Breast epithelium (tissue), 4 donors: Measurements from ENCODE around the gene PHAF1. TPM values are rescaled to one million over a fixed set of nuclear protein-coding genes. Genes with fewer than 3 reads are reported as not detected.

Experiments used
- DNase-seq, 2 donors: peaks; one replicate each; pipeline ENCODE4 v3.0.0-alpha.2; 2019; ENCODE audit warnings: low spot score in 2 of 2
- H3K27ac ChIP-seq, 2 donors: fragments of 200-600 bp; sonication (generic) in 1 of 2; one replicate each; pipeline ENCODE4 v1.5.1; 2016 to 2019; ENCODE audit warnings: mild to moderate bottlenecking in 1 of 2
- H3K27me3 ChIP-seq, 2 donors: fragments of 200-600 bp; sonication (generic) in 1 of 2; one replicate each; pipeline versions ENCODE4 v1.5.1 to v1.6.0; 2017 to 2019; ENCODE audit warnings: control low read depth in 1 of 2, mild to moderate bottlenecking in 1 of 2
- H3K36me3 ChIP-seq: fragments of 200-600 bp; one replicate; pipeline ENCODE4 v1.5.1; 2019
- H3K4me1 ChIP-seq, 2 donors: fragments of 200-600 bp; sonication (generic); one replicate each; pipeline ENCODE4 v1.5.1; 2016 to 2019; ENCODE audit warnings: control low read depth in 1 of 2
- H3K4me3 ChIP-seq, 3 donors: fragments of 200-600 bp; sonication (generic); 1 replicate in 2 of 3; 2 replicates in 1 of 3; pipeline ENCODE4 v1.5.1; 2016 to 2019; ENCODE audit warnings: mild to moderate bottlenecking in 3 of 3, moderate library complexity in 2 of 3
- H3K9me3 ChIP-seq, 2 donors: fragments of 200-600 bp; sonication (generic) in 1 of 2; one replicate each; pipeline ENCODE4 v1.5.1; 2016 to 2019; ENCODE audit warnings: control low read depth in 1 of 2
- POLR2A ChIP-seq: fragments of 450-650 bp; IDR thresholded peaks from one replicate; pipeline ENCODE4 v1.6.1; 2016; ENCODE audit warnings: antibody characterized with exemption, mild to moderate bottlenecking, moderate library complexity
- POLR2AphosphoS5 ChIP-seq, 3 donors: sonication (generic); formaldehyde crosslinking; IDR thresholded peaks; one replicate each; pipeline ENCODE4 v1.6.1; 2017; ENCODE audit warnings: antibody characterized with exemption in 3 of 3
- intact Hi-C: fragments of 100-400 bp; cut with DNase I; formaldehyde crosslinking; loops from one replicate; pipeline ENCODE4 v1.15.1; 2023; ENCODE audit warnings: low total_unique reads
- total RNA-seq, 3 donors: library from RNA; depleted of rRNA; stranded (reverse); fragments of >200 nt; gene quantifications; one replicate each; pipeline ENCODE4 v1.1.0, GENCODE V29; 2016
- TF ChIP-seq, protein P1 (sequence below), 3 donors: fragments of 450-650 bp; IDR thresholded peaks; one replicate each; pipeline ENCODE4 v1.5.1; 2016 to 2017; ENCODE audit warnings: antibody characterized with exemption in 3 of 3, mild to moderate bottlenecking in 3 of 3, moderate library complexity in 3 of 3

The PHAF1 gene
- total RNA-seq, 3 donors from 2014 or later = 17.8 to 31.8 (median 27.1) TPM

- no peaks in the 10 kb centered on the region for H3K36me3 ChIP-seq
- intact Hi-C loops = no loop called here
- H3K27me3 ChIP-seq = no peaks in the 10 kb centered on the region
- peaks cover 0 to 9% of the 10 kb centered on the region in 2 donors for H3K4me1 ChIP-seq
- peak in 1 of 3 donors; percentile 7 for TF ChIP-seq POLR2AphosphoS5 (IDR thresholded peaks at IDR 0.05)
- TF ChIP-seq POLR2A = no peak
- peak overlapping the region; percentile 66 to 94 (median 69) for H3K4me3 ChIP-seq
- no peaks in the 10 kb centered on the region for H3K9me3 ChIP-seq
- DNase-seq = no peak
- H3K27ac ChIP-seq = peak overlapping the region; percentile 77 to 81
These were observed 40.5 kb downstream of the PHAF1 start for GRCh38 chr16:67150047-67150832.

DNA sequence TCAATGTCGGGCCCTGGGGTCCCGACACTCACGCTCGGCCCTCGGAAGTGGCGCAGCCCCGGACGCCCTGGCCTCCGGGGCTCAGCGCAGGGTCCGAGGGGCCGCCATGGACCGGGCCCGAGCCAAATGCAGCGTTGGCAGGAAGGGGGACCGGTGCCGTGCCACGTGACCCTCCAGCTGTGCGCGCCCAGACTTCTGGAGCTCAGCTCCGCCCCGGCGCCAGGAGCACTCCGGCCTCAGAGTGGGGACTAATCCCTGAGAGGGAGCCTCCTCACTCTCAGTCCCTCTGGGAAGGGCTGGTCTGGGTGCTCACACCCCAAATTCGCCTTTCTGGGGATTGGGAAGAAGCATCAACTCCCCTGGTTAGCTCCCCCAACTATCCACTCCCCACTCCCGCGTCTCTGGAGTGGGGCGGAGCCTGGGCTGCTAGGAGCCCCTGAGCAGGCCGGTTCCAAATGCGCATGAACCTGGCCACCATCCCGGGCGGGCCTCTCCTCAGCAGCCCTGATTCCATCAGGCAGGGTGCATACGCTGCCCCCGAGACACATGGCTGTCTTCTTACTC is 41.2 kb downstream of the PHAF1 start, which contains the start of gene B3GNT9:
Gene B3GNT9 (minus strand): TSS at position 166 of the 564 bp plus-strand sequence. CDS start 513 bp downstream, outside the sequence.
- H3K27me3 ChIP-seq = no peaks in the 10 kb centered on the region
- H3K9me3 ChIP-seq = no peaks in the 10 kb centered on the region
- H3K27ac ChIP-seq = peak within 1 kb of the TSS; percentile 77 to 81
- TF ChIP-seq POLR2AphosphoS5 (IDR thresholded peaks at IDR 0.05) (peak in 2 of 3 donors; percentile 9 to 21), POLR2A (no peak)
- TF ChIP-seq, protein P1, sequence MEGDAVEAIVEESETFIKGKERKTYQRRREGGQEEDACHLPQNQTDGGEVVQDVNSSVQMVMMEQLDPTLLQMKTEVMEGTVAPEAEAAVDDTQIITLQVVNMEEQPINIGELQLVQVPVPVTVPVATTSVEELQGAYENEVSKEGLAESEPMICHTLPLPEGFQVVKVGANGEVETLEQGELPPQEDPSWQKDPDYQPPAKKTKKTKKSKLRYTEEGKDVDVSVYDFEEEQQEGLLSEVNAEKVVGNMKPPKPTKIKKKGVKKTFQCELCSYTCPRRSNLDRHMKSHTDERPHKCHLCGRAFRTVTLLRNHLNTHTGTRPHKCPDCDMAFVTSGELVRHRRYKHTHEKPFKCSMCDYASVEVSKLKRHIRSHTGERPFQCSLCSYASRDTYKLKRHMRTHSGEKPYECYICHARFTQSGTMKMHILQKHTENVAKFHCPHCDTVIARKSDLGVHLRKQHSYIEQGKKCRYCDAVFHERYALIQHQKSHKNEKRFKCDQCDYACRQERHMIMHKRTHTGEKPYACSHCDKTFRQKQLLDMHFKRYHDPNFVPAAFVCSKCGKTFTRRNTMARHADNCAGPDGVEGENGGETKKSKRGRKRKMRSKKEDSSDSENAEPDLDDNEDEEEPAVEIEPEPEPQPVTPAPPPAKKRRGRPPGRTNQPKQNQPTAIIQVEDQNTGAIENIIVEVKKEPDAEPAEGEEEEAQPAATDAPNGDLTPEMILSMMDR (IDR thresholded peaks at IDR 0.05) = no peak
- H3K4me1 ChIP-seq = peaks cover 0 to 9% of the 10 kb centered on the region in 2 donors
- DNase-seq = peak in 1 of 2 donors; percentile 55
- H3K36me3 ChIP-seq = no peaks in the 10 kb centered on the region
- intact Hi-C loops = no loop called here
- H3K4me3 ChIP-seq = peak within 1 kb of the TSS; percentile 66 to 94 (median 69)

GRCh38 chr16:67151431-67152097 is 41.8 kb downstream of the PHAF1 start:
- H3K27me3 ChIP-seq = no peaks in the 10 kb centered on the region
- no peaks in the 10 kb centered on the region for H3K9me3 ChIP-seq
- peaks cover 0 to 9% of the 10 kb centered on the region in 2 donors for H3K4me1 ChIP-seq
- intact Hi-C loops = no loop called here
- H3K36me3 ChIP-seq = no peaks in the 10 kb centered on the region
- peak overlapping the region in 2 of 3 donors; percentile 69 to 94 for H3K4me3 ChIP-seq
- TF ChIP-seq POLR2AphosphoS5 (IDR thresholded peaks at IDR 0.05) (no peak), POLR2A (no peak)
- TF ChIP-seq, protein P1 (IDR thresholded peaks at IDR 0.05) = no peak
- H3K27ac ChIP-seq = peak overlapping the region; percentile 77 to 81
- no peak for DNase-seq

GRCh38 chr16:67154578-67155294 is 45.0 kb downstream of the PHAF1 start:
- Histone ChIP-seq H3K36me3 (no peaks in the 10 kb centered on the region), H3K4me3 (peak overlapping the region in 2 of 3 donors; percentile 15 to 57), H3K27me3 (no peaks in the 10 kb centered on the region), H3K4me1 (peaks cover 0 to 9% of the 10 kb centered on the region in 2 donors), H3K9me3 (no peaks in the 10 kb centered on the region), H3K27ac (no peak overlapping the region)
- TF ChIP-seq POLR2A = no peak
- TF ChIP-seq, protein P1 (IDR thresholded peaks at IDR 0.05) = no peak
- no peak for TF ChIP-seq POLR2AphosphoS5 (IDR thresholded peaks at IDR 0.05)
- DNase-seq = no peak
- intact Hi-C loops = no loop called here
